GM12873 (cell line): ENCODE measurements around the gene STK32B.

ENCODE experiments used
- CTCF ChIP-seq: IDR thresholded peaks from 2 replicates; pipeline ENCODE4 v1.5.1; 2012; ENCODE audit warnings: low read depth, mild to moderate bottlenecking, moderate library complexity, low read length, control low read depth; ENCODE audit not compliant: insufficient read depth; ENCODE audit errors: missing control alignments

Gene STK32B

GRCh38 chr4:5021546-5021945, 29.7 kb upstream of the STK32B start:
- TF ChIP-seq CTCF = no peak

DNA sequence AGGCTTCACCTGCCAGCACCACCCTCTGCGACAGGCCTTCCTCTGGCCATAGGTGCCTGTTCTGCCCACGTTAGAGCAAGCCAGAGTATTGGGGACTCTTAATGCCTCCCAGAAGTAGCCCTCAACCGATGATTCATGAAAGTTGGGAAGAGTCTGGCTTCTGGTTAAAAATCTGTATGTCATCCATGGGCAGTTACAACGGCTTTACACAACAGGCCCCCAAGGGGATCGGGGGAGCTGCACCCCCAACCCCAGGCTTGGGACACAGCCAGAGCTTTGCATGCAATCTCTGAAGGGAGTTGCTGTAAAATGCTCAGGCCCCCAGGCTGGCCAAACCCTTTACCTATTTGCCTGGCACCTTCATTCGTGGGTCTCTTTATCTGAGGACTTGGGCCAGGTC, 26.6 kb upstream of the STK32B start:
- no peak for TF ChIP-seq CTCF

DNA sequence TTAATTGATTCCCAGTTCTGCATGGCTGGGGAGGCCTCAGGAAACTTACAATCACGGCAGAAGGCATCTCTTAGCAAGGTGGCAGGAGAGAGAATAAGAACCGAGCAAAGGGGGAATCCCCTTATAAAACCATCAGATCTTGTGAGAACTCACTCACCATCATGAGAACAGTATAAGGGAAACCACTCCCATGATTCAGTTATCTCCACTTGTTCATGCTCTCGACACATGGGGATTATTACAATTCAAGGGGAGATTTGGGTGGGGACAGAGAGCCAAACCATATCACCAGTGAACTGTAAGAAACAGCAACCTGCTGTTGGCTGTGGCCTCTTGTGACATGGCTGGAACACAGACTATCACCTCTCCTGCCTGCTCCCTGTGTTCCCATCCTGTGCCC, 24.9 kb upstream of the STK32B start:
- no peak for TF ChIP-seq CTCF

DNA sequence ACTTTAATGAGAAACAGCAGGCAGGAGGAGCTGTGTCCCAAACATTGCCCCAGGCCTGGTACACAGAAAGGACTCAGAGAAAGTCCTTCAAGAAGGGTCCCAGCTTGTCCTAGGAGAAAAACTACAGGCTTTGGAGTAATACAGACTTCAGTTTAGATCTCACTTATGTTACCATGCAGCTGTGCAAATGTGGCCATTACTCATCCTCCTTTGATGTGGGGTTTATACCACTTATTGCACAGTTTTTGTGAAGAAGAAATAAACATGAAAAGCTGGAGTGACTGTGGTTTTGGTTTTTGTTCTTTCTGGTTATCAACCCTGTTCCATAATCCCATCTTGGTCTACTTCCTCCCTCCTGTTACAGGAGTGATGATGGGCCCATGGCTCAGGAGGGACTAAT, 23.9 kb upstream of the STK32B start:
- no peak for TF ChIP-seq CTCF

DNA sequence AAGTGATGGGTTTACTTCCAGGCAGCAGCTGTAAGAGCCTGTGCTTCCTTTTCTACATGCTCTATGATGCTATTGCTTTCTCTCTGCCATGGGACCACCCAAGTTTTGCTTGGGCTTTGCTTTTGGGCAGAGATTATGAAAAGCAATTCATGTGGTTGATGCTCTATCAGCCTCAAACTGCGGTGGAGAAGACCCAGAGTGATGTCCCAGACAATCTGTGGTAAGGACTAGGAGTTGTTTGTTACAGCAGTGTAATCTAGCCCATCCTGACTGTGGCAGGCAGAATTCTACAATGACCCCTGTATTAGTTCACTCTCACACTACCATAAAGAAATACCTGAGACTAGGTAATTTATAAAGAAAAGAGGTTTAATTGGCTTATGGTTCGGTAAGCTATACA, 22.8 kb upstream of the STK32B start:
- TF ChIP-seq CTCF = no peak

DNA sequence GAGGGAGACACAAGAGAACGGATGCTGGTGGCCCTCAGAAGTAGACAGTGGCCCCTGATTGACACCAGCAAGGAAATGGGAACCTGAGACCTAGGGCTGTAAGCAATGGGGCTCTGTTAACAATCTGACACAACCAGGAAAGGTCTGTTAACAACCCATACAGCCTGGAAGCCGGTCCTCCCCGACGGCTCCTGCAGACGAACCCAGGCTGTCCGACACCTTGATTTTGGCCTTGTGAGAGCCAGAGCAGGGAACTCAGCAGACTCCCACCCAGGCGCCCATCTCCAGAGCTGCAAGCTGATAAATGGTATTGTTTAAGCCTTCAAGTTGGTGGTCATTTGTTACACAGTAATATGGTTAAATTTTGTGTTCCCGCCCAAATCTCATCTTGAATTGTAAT, 21.8 kb upstream of the STK32B start:
- no peak for TF ChIP-seq CTCF

DNA sequence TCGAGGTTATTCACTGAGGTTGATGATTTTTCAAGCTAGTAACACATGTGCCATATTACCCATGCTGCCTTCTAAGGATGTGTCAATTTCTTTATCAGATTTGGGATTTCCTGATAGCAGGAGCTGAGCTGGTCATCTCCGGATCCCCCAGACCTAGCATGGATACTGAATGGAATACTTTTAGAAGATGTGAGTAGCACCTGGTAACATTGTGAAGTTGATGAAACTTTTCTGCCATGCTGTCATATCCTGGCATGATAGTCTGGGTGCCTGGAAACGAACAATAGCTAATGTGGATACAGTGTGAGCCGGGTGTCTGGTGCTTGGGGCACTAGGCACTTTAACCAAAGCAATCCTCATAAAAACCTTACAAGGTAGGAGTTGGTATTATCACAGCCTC, 21.1 kb upstream of the STK32B start:
- TF ChIP-seq CTCF = no peak

GRCh38 chr4:5030927-5031326, 20.4 kb upstream of the STK32B start:
- TF ChIP-seq CTCF = no peak
